Sigmoid colon (tissue), 7 donors: ENCODE results near the gene PPP2R5B. TPM values are rescaled to one million over a fixed set of nuclear protein-coding genes. Genes with fewer than 3 reads are reported as not detected.

ENCODE experiments used
- DNase-seq: peaks from one replicate; pipeline ENCODE4 v3.0.0-alpha.2; 2019
- H3K27ac ChIP-seq, 4 donors: fragments of 200-600 bp; sonication (generic); one replicate each; pipeline ENCODE4 v1.5.1; 2016 to 2019; ENCODE audit warnings: mild to moderate bottlenecking in 1 of 4
- H3K27me3 ChIP-seq, 3 donors: fragments of 200-600 bp; sonication (generic); one replicate each; pipeline ENCODE4 v1.5.1; 2019; ENCODE audit warnings: mild to moderate bottlenecking in 1 of 3
- H3K36me3 ChIP-seq, 4 donors: fragments of 200-600 bp; sonication (generic); one replicate each; pipeline ENCODE4 v1.5.1; 2016 to 2019
- H3K4me1 ChIP-seq, 4 donors: fragments of 200-600 bp; sonication (generic); one replicate each; pipeline ENCODE4 v1.5.1; 2017 to 2019
- H3K4me3 ChIP-seq, 4 donors: fragments of 200-600 bp; sonication (generic); one replicate each; pipeline ENCODE4 v1.5.1; 2017 to 2019; ENCODE audit warnings: mild to moderate bottlenecking in 2 of 4, moderate library complexity in 1 of 4
- H3K9me3 ChIP-seq, 4 donors: fragments of 200-600 bp in 3 of 4; sonication (generic) in 3 of 4; one replicate each; pipeline versions ENCODE4 v1.5.1 to v1.6.1; 2013 to 2019
- CTCF ChIP-seq, 4 experiments: fragments of 450-650 bp in 3 of 4; fragments of 200-600 bp in 1 of 4; IDR thresholded peaks; one replicate each; pipeline ENCODE4 v1.5.1; 2016 to 2019; ENCODE audit warnings: antibody characterized with exemption in 4 of 4, mild to moderate bottlenecking in 3 of 4, moderate library complexity in 2 of 4
- EP300 ChIP-seq, 4 donors: sonication (generic); formaldehyde crosslinking; IDR thresholded peaks; one replicate each; pipeline ENCODE4 v1.6.1; 2017; ENCODE audit warnings: antibody characterized with exemption in 4 of 4
- POLR2A ChIP-seq, 2 donors: fragments of 450-650 bp; IDR thresholded peaks; one replicate each; pipeline ENCODE4 v1.6.1; 2016; ENCODE audit warnings: antibody characterized with exemption in 2 of 2, mild to moderate bottlenecking in 2 of 2, moderate library complexity in 2 of 2
- POLR2AphosphoS5 ChIP-seq, 4 donors: sonication (generic); formaldehyde crosslinking; IDR thresholded peaks; one replicate each; pipeline ENCODE4 v1.6.1; 2017; ENCODE audit warnings: antibody characterized with exemption in 4 of 4
- WGBS, 2 donors: extraction: QIAGEN DNeasy Blood & Tissue Kit; methylation state at CpG; one replicate each; pipeline ENCODE4 v1.1.7; 2013; 5-methylcytosine and 5-hydroxymethylcytosine counted together
- intact Hi-C: fragments of 100-400 bp; cut with DNase I; formaldehyde crosslinking; loops from one replicate; pipeline ENCODE4 v1.15.1; 2023
- polyA plus RNA-seq, 3 donors: library from polyadenylated mRNA; stranded (reverse); fragments of 200-250 nt; gene quantifications; one replicate each; pipeline ENCODE4 v1.2.3, GENCODE V29; 2013
- total RNA-seq, 4 donors: library from RNA; depleted of rRNA; stranded (reverse); fragments of >200 nt; gene quantifications; one replicate each; pipeline ENCODE4 v1.1.0, GENCODE V29; 2016
- donor health status: healthy with polysubstance abuse.
- donor health status: Bipolar disorder and iron deficiency.
- donor health status: healthy.

PPP2R5B gene
- total and polyA plus RNA-seq, 7 donors, result 15.6 to 27.3 (median 19.3) TPM

- no peaks in the 10 kb centered on the region for H3K27me3 ChIP-seq
- peaks cover 0 to 9% (median 0%) of the 10 kb centered on the region in 4 donors for H3K4me1 ChIP-seq
- H3K4me3 ChIP-seq, result no peak overlapping the region
- 85 to 87% methylated on average over 4 of the region's 4 CpGs for WGBS, 2 donors
- intact Hi-C loops, result no loop called here
- no peak for TF ChIP-seq EP300 (IDR thresholded peaks at IDR 0.05)
- no peak for TF ChIP-seq POLR2AphosphoS5 (IDR thresholded peaks at IDR 0.05)
- TF ChIP-seq POLR2A (IDR thresholded peaks at IDR 0.05), result no peak
- no peak for TF ChIP-seq CTCF (IDR thresholded peaks at IDR 0.05)
- no peak for DNase-seq
- peaks cover 6 to 37% (median 26%) of the 10 kb centered on the region in 4 donors for H3K36me3 ChIP-seq
- no peak overlapping the region for H3K27ac ChIP-seq
- H3K9me3 ChIP-seq, result no peaks in the 10 kb centered on the region
Measured at GRCh38 chr11:64936539-64936938, 12.1 kb downstream of the PPP2R5B start.

- Histone ChIP-seq H3K27ac (no peak overlapping the region), H3K9me3 (no peaks in the 10 kb centered on the region), H3K4me1 (no peaks in the 10 kb centered on the region), H3K27me3 (no peaks in the 10 kb centered on the region), H3K4me3 (no peak overlapping the region), H3K36me3 (no peaks in the 10 kb centered on the region)
- no peak for DNase-seq
- TF ChIP-seq CTCF (IDR thresholded peaks at IDR 0.05) (no peak), POLR2AphosphoS5 (IDR thresholded peaks at IDR 0.05) (no peak), POLR2A (IDR thresholded peaks at IDR 0.05) (no peak), EP300 (IDR thresholded peaks at IDR 0.05) (no peak)
- intact Hi-C loops, result no loop called here
- WGBS, 2 donors, result 67 to 73% methylated on average over 5 of the region's 5 CpGs
Measured at GRCh38 chr11:64947208-64947814, 22.8 kb downstream of the PPP2R5B start.

GRCh38 chr11:64951529-64951928 lies 27.0 kb downstream of the PPP2R5B start:
- WGBS, 2 donors, result 64 to 78% methylated on average over 4 of the region's 4 CpGs
- no peak overlapping the region for H3K27ac ChIP-seq
- no peaks in the 10 kb centered on the region for H3K36me3 ChIP-seq
- DNase-seq, result no peak
- TF ChIP-seq CTCF (IDR thresholded peaks at IDR 0.05) (no peak), EP300 (IDR thresholded peaks at IDR 0.05) (no peak), POLR2A (IDR thresholded peaks at IDR 0.05) (no peak), POLR2AphosphoS5 (IDR thresholded peaks at IDR 0.05) (no peak)
- intact Hi-C loops, result loop anchor here (5.0 kb wide), 1 partner anchor 46 kb away; the partner anchor contains the start of gene BATF2
- no peaks in the 10 kb centered on the region for H3K9me3 ChIP-seq
- H3K27me3 ChIP-seq, result no peaks in the 10 kb centered on the region
- H3K4me3 ChIP-seq, result no peak overlapping the region
- peaks cover 0 to 16% (median 8%) of the 10 kb centered on the region in 4 donors for H3K4me1 ChIP-seq

GRCh38 chr11:64954201-64954600 lies 29.7 kb downstream of the PPP2R5B start:
- WGBS, 2 donors, result 61 to 65% methylated on average over 5 of the region's 5 CpGs

GRCh38 chr11:64959498-64959897 lies 35.0 kb downstream of the PPP2R5B start:
- no peak overlapping the region for H3K27ac ChIP-seq
- H3K27me3 ChIP-seq, result no peaks in the 10 kb centered on the region
- no peaks in the 10 kb centered on the region for H3K9me3 ChIP-seq
- H3K4me1 ChIP-seq, result peaks cover 0 to 8% (median 3%) of the 10 kb centered on the region in 4 donors
- 70 to 71% methylated on average over 3 of the region's 3 CpGs for WGBS, 2 donors
- no peak overlapping the region for H3K4me3 ChIP-seq
- no peak for DNase-seq
- no peaks in the 10 kb centered on the region for H3K36me3 ChIP-seq
- no peak for TF ChIP-seq POLR2AphosphoS5 (IDR thresholded peaks at IDR 0.05)
- TF ChIP-seq EP300 (IDR thresholded peaks at IDR 0.05), result no peak
- TF ChIP-seq POLR2A (IDR thresholded peaks at IDR 0.05), result no peak
- TF ChIP-seq CTCF (IDR thresholded peaks at IDR 0.05), result no peak
- intact Hi-C loops, result no loop called here

More at GRCh38 chr11:64954201-64954600, 29.7 kb downstream of the PPP2R5B start:
- Histone ChIP-seq H3K27ac (peak overlapping the region in 3 of 4 donors; percentile 43 to 47 (median 47)), H3K9me3 (no peaks in the 10 kb centered on the region), H3K4me3 (no peak overlapping the region), H3K4me1 (peaks cover 0 to 16% (median 8%) of the 10 kb centered on the region in 4 donors), H3K36me3 (no peaks in the 10 kb centered on the region), H3K27me3 (no peaks in the 10 kb centered on the region)
- TF ChIP-seq POLR2AphosphoS5 (IDR thresholded peaks at IDR 0.05) (peak in 2 of 4 donors; percentile 48 to 63), POLR2A (IDR thresholded peaks at IDR 0.05) (no peak)
- intact Hi-C loops, result loop anchor here (5.0 kb wide), 1 partner anchor 43 kb away; the partner anchor contains the start of gene BATF2
- DNase-seq, result no peak
